ENCODE results near the gene WIF1.

Gene WIF1

DNA sequence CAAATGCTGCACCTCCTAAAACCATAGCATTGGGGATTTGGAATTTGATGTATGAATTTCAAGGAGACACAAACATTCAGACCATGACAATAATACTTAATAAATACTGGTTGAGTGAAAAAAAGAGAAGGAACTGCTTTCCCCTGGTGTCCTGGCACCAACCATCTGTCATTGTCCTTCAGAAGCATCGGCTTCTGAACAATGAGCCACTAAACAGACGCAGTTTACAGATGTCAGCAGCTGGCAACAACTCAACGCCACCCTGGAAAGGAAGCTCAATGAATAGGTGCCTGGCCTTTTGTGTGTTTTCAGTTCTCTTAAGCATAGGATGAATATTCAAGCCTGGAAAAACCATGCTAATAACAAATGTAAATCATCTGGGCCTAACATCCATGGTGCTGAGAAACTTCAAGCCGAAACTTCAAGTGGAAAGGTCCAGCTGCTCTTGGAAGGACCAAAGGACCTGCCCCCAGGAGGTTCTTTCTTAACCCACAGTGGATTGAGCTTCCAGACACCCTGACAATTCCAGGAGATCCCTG, 101.3 kb downstream of the WIF1 start:
- DNase-seq, result no peak

DNA sequence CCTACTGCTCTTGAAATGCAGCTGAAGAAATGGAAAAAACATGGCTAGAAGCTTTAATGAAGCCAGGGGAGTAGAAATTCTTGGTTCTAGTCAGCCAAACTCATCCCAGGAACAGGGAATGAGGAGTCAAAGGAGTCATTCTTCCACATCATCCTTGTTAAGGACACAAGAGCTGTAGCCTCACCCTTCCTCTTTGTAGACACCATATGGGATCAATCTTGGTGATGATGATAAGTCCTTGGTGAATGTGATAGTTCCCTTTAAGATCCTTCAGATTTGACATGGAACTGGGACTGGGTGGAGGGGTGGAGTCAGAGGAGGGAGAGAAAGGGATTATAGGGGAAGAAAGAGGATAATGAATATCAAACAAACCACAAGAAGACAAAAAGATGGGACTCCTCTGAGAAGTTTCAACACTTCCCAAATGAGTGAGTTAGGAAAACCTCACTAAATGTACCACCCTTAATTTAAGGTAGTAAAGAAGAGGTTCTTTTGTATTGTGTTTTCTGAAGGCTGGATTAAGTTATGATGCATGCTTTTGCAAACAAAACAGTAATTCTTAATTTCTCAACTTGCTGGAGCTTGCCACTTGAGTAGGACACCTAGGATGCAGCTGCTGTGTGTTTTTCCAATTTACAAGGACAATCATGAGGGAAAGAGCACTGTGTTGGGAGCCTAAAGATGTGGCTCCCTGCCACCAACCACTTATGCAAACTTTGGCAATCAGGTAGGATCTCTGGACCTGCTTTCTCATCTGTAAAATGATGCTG, 104.0 kb downstream of the WIF1 start:
- DNase-seq, result no peak

DNA sequence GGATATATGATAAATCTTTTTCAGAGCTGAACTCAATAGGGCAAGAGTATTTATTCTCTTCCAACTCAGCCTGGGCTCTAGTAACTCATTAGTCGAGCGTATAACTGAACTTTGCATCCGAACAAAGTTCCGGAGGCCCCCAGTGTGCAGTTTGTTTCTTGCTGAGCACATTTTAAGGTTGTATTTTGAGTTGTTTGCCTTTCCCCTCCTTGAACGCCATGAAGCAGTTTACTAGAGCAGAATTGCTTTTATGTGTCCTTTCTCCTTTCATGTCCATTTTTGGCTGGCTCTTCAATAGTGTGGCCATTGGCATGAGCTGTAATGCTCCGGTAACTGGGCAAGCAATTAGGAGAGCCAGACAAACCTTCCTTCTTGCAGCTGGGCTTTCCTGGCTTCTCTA, 105.3 kb downstream of the WIF1 start:
- no peak for DNase-seq

DNA sequence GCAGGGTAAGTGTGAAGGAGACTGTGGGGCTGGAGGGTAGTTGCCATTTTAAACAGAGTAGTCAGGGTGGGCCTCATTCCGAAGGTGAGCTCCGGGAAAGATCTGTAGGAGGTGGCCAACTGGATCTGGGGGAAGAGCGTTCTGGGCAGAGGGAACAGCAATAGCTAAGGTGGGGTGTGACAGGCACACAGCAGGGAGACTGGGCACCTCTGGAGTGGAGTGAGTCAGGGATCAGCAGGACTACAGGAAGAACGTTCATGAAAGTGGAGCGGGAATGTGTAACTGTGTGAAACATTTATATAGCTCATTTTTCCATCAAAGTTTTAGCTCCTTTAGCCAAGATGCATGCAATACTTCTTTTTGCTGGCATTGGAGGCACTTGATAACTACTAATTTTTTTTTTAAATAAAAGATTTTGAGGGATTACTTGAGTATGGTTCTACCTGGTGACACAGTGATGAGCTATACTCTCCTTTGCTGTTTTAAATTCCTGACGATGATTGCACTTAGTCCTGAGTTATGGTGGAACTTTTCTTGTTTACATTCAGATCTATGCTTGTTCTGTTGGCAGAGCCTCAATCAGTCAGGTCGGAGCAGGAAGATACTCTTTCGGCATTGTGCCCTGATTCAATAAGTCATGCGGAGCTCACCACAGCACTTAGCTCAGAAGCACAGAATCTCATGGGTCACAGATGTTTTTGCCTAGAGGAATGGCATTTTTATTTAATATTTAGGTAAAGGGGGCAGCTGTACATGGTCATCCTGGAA, 106.4 kb downstream of the WIF1 start:
- no peak for DNase-seq

DNA sequence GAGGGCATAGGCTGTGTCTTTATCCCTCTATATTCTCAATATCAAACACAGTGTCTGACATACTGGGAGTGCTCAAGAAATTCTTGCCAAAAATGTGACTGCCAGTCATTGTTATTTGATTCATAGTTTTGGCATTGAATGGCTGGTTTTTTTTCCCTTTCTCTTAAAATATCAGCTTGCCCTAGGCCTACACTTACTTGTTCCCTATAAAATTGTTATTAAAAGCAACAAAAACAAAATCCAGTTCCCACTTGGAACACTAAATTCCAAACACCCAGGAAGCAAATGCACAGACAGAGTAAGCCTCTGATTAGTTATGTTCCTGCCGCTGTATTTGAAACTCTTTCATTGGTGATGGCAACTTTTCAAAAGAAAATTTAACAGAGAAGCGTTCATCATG, 110.7 kb downstream of the WIF1 start:
- DNase-seq, result no peak

DNA sequence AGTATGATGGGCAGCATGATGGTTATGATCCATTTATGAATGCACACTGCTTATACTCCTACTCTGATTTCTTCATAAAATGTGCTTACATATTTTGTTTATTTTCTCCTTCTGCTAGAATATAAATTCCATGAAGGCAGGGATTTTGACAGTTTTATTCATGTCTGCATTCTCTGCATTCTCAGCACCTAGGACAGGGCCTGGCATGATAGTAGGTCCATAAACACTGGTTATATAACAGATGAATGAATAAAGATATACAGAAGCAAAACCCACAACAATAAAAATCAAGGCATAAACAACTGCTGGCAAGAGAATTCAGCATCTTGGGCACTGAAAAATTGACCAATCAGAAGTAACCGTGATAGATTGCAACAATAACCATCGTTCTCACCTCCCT, 115.4 kb downstream of the WIF1 start:
- DNase-seq, result no peak

DNA sequence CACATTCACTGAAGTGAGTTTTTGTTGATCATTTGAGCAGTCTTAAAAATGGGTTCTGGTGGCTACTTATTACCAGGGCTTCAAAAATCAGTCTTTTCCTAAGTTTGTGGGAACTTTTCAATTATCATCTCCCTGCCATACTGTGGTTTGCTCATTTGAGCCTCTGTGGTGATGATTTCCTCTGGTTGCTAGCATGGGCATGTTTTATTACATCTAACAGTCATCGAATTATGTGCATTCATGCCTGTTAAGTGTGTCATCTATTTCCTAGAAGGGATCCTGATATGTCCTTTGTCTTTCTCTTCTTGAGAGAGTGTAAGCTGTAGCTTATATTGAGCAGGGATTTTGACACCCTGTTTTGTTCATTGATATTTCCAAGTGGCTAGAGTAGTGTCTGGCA, 116.8 kb downstream of the WIF1 start:
- DNase-seq, result no peak
